Measurements from ENCODE around the gene TBX21. TPM values are rescaled to one million over a fixed set of nuclear protein-coding genes. Genes with fewer than 3 reads are reported as not detected.

The TBX21 gene
- 0.01 TPM for polyA plus RNA-seq (2013, experiment 1 of 2)
- polyA plus RNA-seq (2013, experiment 2 of 2) = 0.04 TPM

GRCh38 chr17:47733047-47733673 is at the start of gene TBX21:
Gene TBX21, plus strand, starts transcription at chr17:47733236. Its CDS starts 219 bp downstream, at chr17:47733455.
- H3K27me3 ChIP-seq (ENCODE audit: insufficient read depth, low read length, poor library complexity) = peaks cover 16% of the 10 kb centered on the region
- H3K4me3 ChIP-seq (ENCODE audit: low read length) = no peak within 1 kb of the TSS
- H2BK5ac ChIP-seq (ENCODE audit: low read length) = no peak within 1 kb of the TSS
- DNase-seq = peak; percentile 91
- WGBS (ENCODE audit: extremely low coverage, insufficient coverage, low lambda C conversion rate) = no CpG with 5 or more reads among the region's 73 CpGs
- no peaks in the 10 kb centered on the region for H3K4me1 ChIP-seq (ENCODE audit: control insufficient read depth, low read depth, low read length)
- H3K79me2 ChIP-seq (ENCODE audit: control insufficient read depth, insufficient read depth, low read length) = no peaks in the 10 kb centered on the region
- H3K27ac ChIP-seq (ENCODE audit: low read depth, low read length) = no peak within 1 kb of the TSS
- H2AK5ac ChIP-seq (ENCODE audit: low read length) = no peak within 1 kb of the TSS
- no peak within 1 kb of the TSS for H3K18ac ChIP-seq (ENCODE audit: low read length)
- H2BK120ac ChIP-seq (ENCODE audit: low read depth, low read length) = no peak within 1 kb of the TSS
- H4K5ac ChIP-seq (ENCODE audit: low read length) = no peak within 1 kb of the TSS
- H2BK15ac ChIP-seq (replicated peaks; ENCODE audit: low read depth) = no peak within 1 kb of the TSS
- H3K23ac ChIP-seq (ENCODE audit: low read length) = peak within 1 kb of the TSS; percentile 20
- no peaks in the 10 kb centered on the region for H3K79me1 ChIP-seq (ENCODE audit: low read length)
- peak within 1 kb of the TSS; percentile 6 for H3K4me2 ChIP-seq (ENCODE audit: low read length)
- H3K56ac ChIP-seq (ENCODE audit: low read length) = peak within 1 kb of the TSS; percentile 37
- H3K4ac ChIP-seq (ENCODE audit: low read depth, low read length) = no peak within 1 kb of the TSS
- no peak within 1 kb of the TSS for H3K9ac ChIP-seq (ENCODE audit: low read length)
- H4K8ac ChIP-seq (ENCODE audit: low read depth, low read length) = no peak within 1 kb of the TSS
- no peaks in the 10 kb centered on the region for H3K36me3 ChIP-seq (ENCODE audit: control insufficient read depth, insufficient read depth, low read length)

DNA sequence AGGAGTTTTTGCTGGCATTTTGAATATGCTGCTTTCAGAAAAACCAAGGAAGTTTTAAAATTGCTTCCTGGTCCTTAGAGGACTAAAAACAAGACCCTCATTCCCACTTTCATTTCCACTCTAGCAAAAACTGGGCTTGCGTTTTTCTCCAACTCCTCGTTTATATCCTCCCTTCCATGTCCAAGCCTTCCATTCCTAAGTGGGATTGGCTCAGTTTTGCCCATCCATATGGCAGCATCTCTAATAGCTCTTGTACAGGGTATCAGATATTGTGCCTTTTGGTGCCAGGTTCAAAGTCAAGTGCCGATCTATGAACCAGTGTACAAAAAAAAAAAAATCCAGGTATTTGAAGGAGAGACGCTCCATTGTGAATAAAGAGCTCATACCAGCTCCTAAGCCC is 49.0 kb upstream of the TBX21 start:
- no peak overlapping the region for H2BK15ac ChIP-seq (replicated peaks; ENCODE audit: low read depth)
- H3K4ac ChIP-seq (ENCODE audit: low read depth, low read length) = no peak overlapping the region
- peaks cover 2% of the 10 kb centered on the region for H3K79me1 ChIP-seq (ENCODE audit: low read length)
- H4K8ac ChIP-seq (ENCODE audit: low read depth, low read length) = no peak overlapping the region
- no peak for DNase-seq
- H2BK5ac ChIP-seq (ENCODE audit: low read length) = no peak overlapping the region
- H3K36me3 ChIP-seq (ENCODE audit: control insufficient read depth, insufficient read depth, low read length) = peaks cover 22% of the 10 kb centered on the region
- H3K9ac ChIP-seq (ENCODE audit: low read length) = no peak overlapping the region
- H3K23ac ChIP-seq (ENCODE audit: low read length) = no peak overlapping the region
- no peaks in the 10 kb centered on the region for H3K27me3 ChIP-seq (ENCODE audit: insufficient read depth, low read length, poor library complexity)
- H3K79me2 ChIP-seq (ENCODE audit: control insufficient read depth, insufficient read depth, low read length) = no peaks in the 10 kb centered on the region
- no peak overlapping the region for H2BK120ac ChIP-seq (ENCODE audit: low read depth, low read length)
- H3K4me1 ChIP-seq (ENCODE audit: control insufficient read depth, low read depth, low read length) = no peaks in the 10 kb centered on the region
- H3K18ac ChIP-seq (ENCODE audit: low read length) = no peak overlapping the region
- no peak overlapping the region for H4K5ac ChIP-seq (ENCODE audit: low read length)
- WGBS (ENCODE audit: extremely low coverage, insufficient coverage, low lambda C conversion rate) = no CpG with 5 or more reads among the region's 4 CpGs
- no peak overlapping the region for H3K4me3 ChIP-seq (ENCODE audit: low read length)
- no peak overlapping the region for H2AK5ac ChIP-seq (ENCODE audit: low read length)
- no peak overlapping the region for H3K27ac ChIP-seq (ENCODE audit: low read depth, low read length)
- H3K56ac ChIP-seq (ENCODE audit: low read length) = no peak overlapping the region
- no peak overlapping the region for H3K4me2 ChIP-seq (ENCODE audit: low read length)

GRCh38 chr17:47684535-47685193 is 48.4 kb upstream of the TBX21 start:
- H3K79me2 ChIP-seq (ENCODE audit: control insufficient read depth, insufficient read depth, low read length) = no peaks in the 10 kb centered on the region
- no peak overlapping the region for H3K18ac ChIP-seq (ENCODE audit: low read length)
- H2BK5ac ChIP-seq (ENCODE audit: low read length) = no peak overlapping the region
- no peaks in the 10 kb centered on the region for H3K4me1 ChIP-seq (ENCODE audit: control insufficient read depth, low read depth, low read length)
- no peak overlapping the region for H3K56ac ChIP-seq (ENCODE audit: low read length)
- no peak for DNase-seq
- H3K4me3 ChIP-seq (ENCODE audit: low read length) = no peak overlapping the region
- peaks cover 2% of the 10 kb centered on the region for H3K79me1 ChIP-seq (ENCODE audit: low read length)
- H2AK5ac ChIP-seq (ENCODE audit: low read length) = no peak overlapping the region
- H3K27ac ChIP-seq (ENCODE audit: low read depth, low read length) = no peak overlapping the region
- H2BK15ac ChIP-seq (replicated peaks; ENCODE audit: low read depth) = no peak overlapping the region
- peaks cover 21% of the 10 kb centered on the region for H3K36me3 ChIP-seq (ENCODE audit: control insufficient read depth, insufficient read depth, low read length)
- H3K4ac ChIP-seq (ENCODE audit: low read depth, low read length) = no peak overlapping the region
- H3K9ac ChIP-seq (ENCODE audit: low read length) = no peak overlapping the region
- no peaks in the 10 kb centered on the region for H3K27me3 ChIP-seq (ENCODE audit: insufficient read depth, low read length, poor library complexity)
- H4K8ac ChIP-seq (ENCODE audit: low read depth, low read length) = no peak overlapping the region
- H3K4me2 ChIP-seq (ENCODE audit: low read length) = no peak overlapping the region
- H2BK120ac ChIP-seq (ENCODE audit: low read depth, low read length) = no peak overlapping the region
- no peak overlapping the region for H3K23ac ChIP-seq (ENCODE audit: low read length)
- H4K5ac ChIP-seq (ENCODE audit: low read length) = no peak overlapping the region
- WGBS (ENCODE audit: extremely low coverage, insufficient coverage, low lambda C conversion rate) = no CpG with 5 or more reads among the region's 4 CpGs

GRCh38 chr17:47685556-47686275 is 47.3 kb upstream of the TBX21 start:
- H4K5ac ChIP-seq (ENCODE audit: low read length) = no peak overlapping the region
- no peak overlapping the region for H3K23ac ChIP-seq (ENCODE audit: low read length)
- no peaks in the 10 kb centered on the region for H3K27me3 ChIP-seq (ENCODE audit: insufficient read depth, low read length, poor library complexity)
- H3K79me1 ChIP-seq (ENCODE audit: low read length) = peaks cover 2% of the 10 kb centered on the region
- no peak overlapping the region for H3K9ac ChIP-seq (ENCODE audit: low read length)
- H3K4me3 ChIP-seq (ENCODE audit: low read length) = no peak overlapping the region
- H3K79me2 ChIP-seq (ENCODE audit: control insufficient read depth, insufficient read depth, low read length) = no peaks in the 10 kb centered on the region
- peaks cover 11% of the 10 kb centered on the region for H3K36me3 ChIP-seq (ENCODE audit: control insufficient read depth, insufficient read depth, low read length)
- WGBS (ENCODE audit: extremely low coverage, insufficient coverage, low lambda C conversion rate) = no CpG with 5 or more reads among the region's 4 CpGs
- no peak overlapping the region for H2AK5ac ChIP-seq (ENCODE audit: low read length)
- H2BK5ac ChIP-seq (ENCODE audit: low read length) = no peak overlapping the region
- no peak for DNase-seq
- H3K4me2 ChIP-seq (ENCODE audit: low read length) = no peak overlapping the region
- H4K8ac ChIP-seq (ENCODE audit: low read depth, low read length) = no peak overlapping the region
- no peaks in the 10 kb centered on the region for H3K4me1 ChIP-seq (ENCODE audit: control insufficient read depth, low read depth, low read length)
- H2BK15ac ChIP-seq (replicated peaks; ENCODE audit: low read depth) = no peak overlapping the region
- no peak overlapping the region for H3K27ac ChIP-seq (ENCODE audit: low read depth, low read length)
- H2BK120ac ChIP-seq (ENCODE audit: low read depth, low read length) = no peak overlapping the region
- no peak overlapping the region for H3K56ac ChIP-seq (ENCODE audit: low read length)
- H3K4ac ChIP-seq (ENCODE audit: low read depth, low read length) = no peak overlapping the region
- H3K18ac ChIP-seq (ENCODE audit: low read length) = no peak overlapping the region

- Histone ChIP-seq H3K4ac (ENCODE audit: low read depth, low read length) (no peak overlapping the region), H4K8ac (ENCODE audit: low read depth, low read length) (no peak overlapping the region), H2BK5ac (ENCODE audit: low read length) (no peak overlapping the region), H3K23ac (ENCODE audit: low read length) (no peak overlapping the region), H3K79me1 (ENCODE audit: low read length) (peaks cover 2% of the 10 kb centered on the region), H4K5ac (ENCODE audit: low read length) (no peak overlapping the region), H3K56ac (ENCODE audit: low read length) (no peak overlapping the region), H3K27ac (ENCODE audit: low read depth, low read length) (no peak overlapping the region), H3K27me3 (ENCODE audit: insufficient read depth, low read length, poor library complexity) (no peaks in the 10 kb centered on the region), H2BK120ac (ENCODE audit: low read depth, low read length) (no peak overlapping the region), H3K4me3 (ENCODE audit: low read length) (no peak overlapping the region), H3K4me1 (ENCODE audit: control insufficient read depth, low read depth, low read length) (no peaks in the 10 kb centered on the region), H2AK5ac (ENCODE audit: low read length) (no peak overlapping the region), H3K18ac (ENCODE audit: low read length) (no peak overlapping the region), H3K9ac (ENCODE audit: low read length) (no peak overlapping the region), H3K4me2 (ENCODE audit: low read length) (no peak overlapping the region), H3K79me2 (ENCODE audit: control insufficient read depth, insufficient read depth, low read length) (no peaks in the 10 kb centered on the region), H2BK15ac (replicated peaks; ENCODE audit: low read depth) (no peak overlapping the region), H3K36me3 (ENCODE audit: control insufficient read depth, insufficient read depth, low read length) (peaks cover 9% of the 10 kb centered on the region)
- no peak for DNase-seq
- WGBS (ENCODE audit: extremely low coverage, insufficient coverage, low lambda C conversion rate) = no CpG with 5 or more reads among the region's 1 CpG
Measured at GRCh38 chr17:47686276-47686635, 46.8 kb upstream of the TBX21 start.

Data from mesendoderm (in vitro differentiated cells).